Ectodermal cell (in vitro differentiated cells): Measurements from ENCODE around the gene SH3BP1.

Experiments
- H3K27ac ChIP-seq: 2 replicates; pipeline ENCODE4 v1.7.0; 2013; ENCODE audit warnings: mild to moderate bottlenecking, low read depth, low read length; ENCODE audit not compliant: insufficient read depth, poor library complexity, severe bottlenecking
- H3K27me3 ChIP-seq: 2 replicates; pipeline ENCODE4 v1.7.0; 2013; ENCODE audit warnings: mild to moderate bottlenecking, low read length; ENCODE audit not compliant: insufficient read depth, control insufficient read depth, poor library complexity, severe bottlenecking
- H3K36me3 ChIP-seq: one replicate; pipeline ENCODE4 v1.7.0; 2013; ENCODE audit warnings: low read length; ENCODE audit not compliant: control insufficient read depth, insufficient read depth
- H3K4me1 ChIP-seq: one replicate; pipeline ENCODE4 v1.7.0; 2013; ENCODE audit warnings: low read length; ENCODE audit not compliant: control insufficient read depth, insufficient read depth
- H3K4me3 ChIP-seq: 2 replicates; pipeline ENCODE4 v1.7.0; 2013; ENCODE audit warnings: low read depth, low read length, control low read depth; ENCODE audit not compliant: insufficient read depth
- H3K9me3 ChIP-seq: 2 replicates; pipeline ENCODE4 v1.7.0; 2013; ENCODE audit warnings: mild to moderate bottlenecking, low read length, moderate library complexity; ENCODE audit not compliant: control insufficient read depth
- WGBS, 2 experiments: methylation state at CpG; one replicate each; pipeline ENCODE4 v1.1.7; 2013; ENCODE audit warnings: missing lambda C conversion rate in 2 of 2; 5-methylcytosine and 5-hydroxymethylcytosine counted together

The SH3BP1 gene

GRCh38 chr22:37616201-37617083 is 23.0 kb upstream of the SH3BP1 start:
- WGBS, 2 experiments, result 96 to 97% methylated on average over 27 of the region's 27 CpGs

DNA sequence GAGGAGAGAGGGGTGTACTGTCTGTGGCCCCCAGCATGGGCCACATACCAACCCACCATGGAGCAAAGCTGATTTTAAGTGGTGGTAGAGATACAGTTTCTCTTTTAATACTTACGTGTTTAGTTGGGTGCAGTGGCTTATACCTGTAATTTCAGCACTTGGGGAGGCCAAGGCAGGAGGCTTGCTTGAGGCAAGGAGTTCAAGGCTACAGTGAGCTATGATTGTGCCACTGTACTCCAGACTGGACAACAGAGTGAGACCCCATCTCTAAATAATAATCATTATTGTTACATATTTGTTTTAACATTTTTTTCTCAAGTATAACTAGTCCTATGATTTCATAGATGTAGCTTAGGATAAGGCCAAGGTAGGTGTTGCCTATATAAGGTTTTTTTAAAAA is 22.0 kb upstream of the SH3BP1 start:
- H3K4me3 ChIP-seq, result no peak overlapping the region
- H3K4me1 ChIP-seq, result no peaks in the 10 kb centered on the region
- 95 to 100% methylated on average over 1 of the region's 1 CpG for WGBS, 2 experiments
- no peaks in the 10 kb centered on the region for H3K9me3 ChIP-seq
- H3K27me3 ChIP-seq, result no peaks in the 10 kb centered on the region
- no peak overlapping the region for H3K27ac ChIP-seq
- H3K36me3 ChIP-seq, result peaks cover 9% of the 10 kb centered on the region

More at GRCh38 chr22:37616201-37617083, 23.0 kb upstream of the SH3BP1 start:
- no peaks in the 10 kb centered on the region for H3K27me3 ChIP-seq
- H3K4me1 ChIP-seq, result no peaks in the 10 kb centered on the region
- H3K36me3 ChIP-seq, result peaks cover 9% of the 10 kb centered on the region
- H3K27ac ChIP-seq, result no peak overlapping the region
- H3K4me3 ChIP-seq, result no peak overlapping the region
- no peaks in the 10 kb centered on the region for H3K9me3 ChIP-seq

DNA sequence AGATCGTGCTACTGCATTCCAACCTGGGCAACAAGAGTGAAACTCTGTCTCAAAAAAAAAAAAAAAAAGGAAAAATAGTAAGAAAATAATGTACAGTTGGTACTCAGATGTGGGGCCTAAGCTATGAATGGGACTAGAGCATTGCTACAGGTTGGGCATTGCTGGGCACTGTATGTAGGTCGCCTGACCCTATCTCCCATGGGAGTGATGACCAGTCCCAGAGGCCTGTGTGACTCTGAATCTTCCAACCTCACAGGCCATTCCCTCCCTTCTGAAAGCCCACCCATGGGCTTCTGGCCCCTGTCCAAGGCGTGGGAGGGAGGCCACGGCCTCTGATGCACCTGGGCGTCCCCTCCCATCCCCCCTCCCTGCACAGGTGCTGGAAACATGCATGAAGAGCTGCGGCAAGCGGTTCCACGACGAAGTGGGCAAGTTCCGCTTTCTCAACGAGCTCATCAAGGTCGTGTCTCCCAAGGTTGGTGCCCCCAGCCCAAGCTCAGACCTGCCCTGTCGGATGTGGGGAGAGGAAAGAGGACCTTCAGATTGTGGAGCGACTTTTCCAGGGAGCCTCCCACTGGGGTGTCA is 21.3 kb upstream of the SH3BP1 start:
- H3K36me3 ChIP-seq, result peaks cover 9% of the 10 kb centered on the region
- no peaks in the 10 kb centered on the region for H3K9me3 ChIP-seq
- no peak overlapping the region for H3K27ac ChIP-seq
- WGBS, 2 experiments, result 93 to 95% methylated on average over 14 of the region's 14 CpGs
- no peak overlapping the region for H3K4me3 ChIP-seq
- H3K27me3 ChIP-seq, result no peaks in the 10 kb centered on the region
- H3K4me1 ChIP-seq, result no peaks in the 10 kb centered on the region

GRCh38 chr22:37618674-37619073 is 20.8 kb upstream of the SH3BP1 start:
- H3K36me3 ChIP-seq, result peaks cover 9% of the 10 kb centered on the region
- 95 to 97% methylated on average over 6 of the region's 6 CpGs for WGBS, 2 experiments
- no peak overlapping the region for H3K4me3 ChIP-seq
- no peaks in the 10 kb centered on the region for H3K4me1 ChIP-seq
- no peak overlapping the region for H3K27ac ChIP-seq
- no peaks in the 10 kb centered on the region for H3K27me3 ChIP-seq
- H3K9me3 ChIP-seq, result no peaks in the 10 kb centered on the region

DNA sequence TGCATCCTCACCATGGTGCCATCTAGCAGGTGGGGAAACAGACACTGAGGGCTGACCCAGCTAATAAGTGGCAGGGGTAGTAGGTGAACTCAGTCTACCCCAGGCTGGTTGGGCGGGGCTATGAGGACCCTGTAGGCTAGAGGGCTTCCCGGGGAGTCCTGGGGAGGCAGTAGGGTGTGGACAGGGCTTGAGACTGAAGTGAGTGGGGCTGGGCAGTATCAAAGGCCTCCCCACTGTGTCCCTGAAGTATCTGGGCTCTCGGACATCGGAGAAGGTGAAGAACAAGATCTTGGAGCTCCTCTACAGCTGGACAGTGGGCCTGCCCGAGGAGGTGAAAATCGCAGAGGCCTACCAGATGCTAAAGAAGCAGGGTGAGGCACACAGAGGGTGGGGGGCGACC is 19.5 kb upstream of the SH3BP1 start:
- no peaks in the 10 kb centered on the region for H3K4me1 ChIP-seq
- H3K4me3 ChIP-seq, result no peak overlapping the region
- H3K27me3 ChIP-seq, result no peaks in the 10 kb centered on the region
- no peaks in the 10 kb centered on the region for H3K9me3 ChIP-seq
- H3K36me3 ChIP-seq, result peaks cover 8% of the 10 kb centered on the region
- no peak overlapping the region for H3K27ac ChIP-seq
- 92 to 95% methylated on average over 7 of the region's 7 CpGs for WGBS, 2 experiments

DNA sequence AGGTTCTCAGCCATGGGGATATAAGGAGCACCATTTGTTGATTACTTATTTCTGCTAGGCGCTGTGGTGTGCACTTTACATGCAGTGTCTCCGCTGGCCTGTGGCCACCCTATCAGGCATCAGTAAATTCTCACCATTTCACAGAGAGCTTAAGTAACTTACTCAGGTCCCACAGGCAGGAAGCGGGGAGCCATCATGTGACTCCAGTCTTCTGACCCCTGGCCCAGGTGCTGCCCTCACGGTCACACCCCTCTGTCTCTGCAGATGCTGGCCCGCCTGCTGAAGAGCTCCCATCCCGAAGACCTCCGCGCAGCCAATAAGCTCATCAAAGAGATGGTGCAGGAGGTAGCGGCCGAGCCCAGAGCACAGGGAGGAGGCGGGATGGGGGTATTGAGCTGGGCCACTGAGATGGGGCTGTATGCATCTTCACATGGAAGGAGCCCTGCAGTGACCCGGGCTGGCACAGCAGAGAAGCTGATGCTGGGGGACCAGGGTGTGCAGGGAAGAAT is 18.1 kb upstream of the SH3BP1 start:
- no peak overlapping the region for H3K27ac ChIP-seq

DNA sequence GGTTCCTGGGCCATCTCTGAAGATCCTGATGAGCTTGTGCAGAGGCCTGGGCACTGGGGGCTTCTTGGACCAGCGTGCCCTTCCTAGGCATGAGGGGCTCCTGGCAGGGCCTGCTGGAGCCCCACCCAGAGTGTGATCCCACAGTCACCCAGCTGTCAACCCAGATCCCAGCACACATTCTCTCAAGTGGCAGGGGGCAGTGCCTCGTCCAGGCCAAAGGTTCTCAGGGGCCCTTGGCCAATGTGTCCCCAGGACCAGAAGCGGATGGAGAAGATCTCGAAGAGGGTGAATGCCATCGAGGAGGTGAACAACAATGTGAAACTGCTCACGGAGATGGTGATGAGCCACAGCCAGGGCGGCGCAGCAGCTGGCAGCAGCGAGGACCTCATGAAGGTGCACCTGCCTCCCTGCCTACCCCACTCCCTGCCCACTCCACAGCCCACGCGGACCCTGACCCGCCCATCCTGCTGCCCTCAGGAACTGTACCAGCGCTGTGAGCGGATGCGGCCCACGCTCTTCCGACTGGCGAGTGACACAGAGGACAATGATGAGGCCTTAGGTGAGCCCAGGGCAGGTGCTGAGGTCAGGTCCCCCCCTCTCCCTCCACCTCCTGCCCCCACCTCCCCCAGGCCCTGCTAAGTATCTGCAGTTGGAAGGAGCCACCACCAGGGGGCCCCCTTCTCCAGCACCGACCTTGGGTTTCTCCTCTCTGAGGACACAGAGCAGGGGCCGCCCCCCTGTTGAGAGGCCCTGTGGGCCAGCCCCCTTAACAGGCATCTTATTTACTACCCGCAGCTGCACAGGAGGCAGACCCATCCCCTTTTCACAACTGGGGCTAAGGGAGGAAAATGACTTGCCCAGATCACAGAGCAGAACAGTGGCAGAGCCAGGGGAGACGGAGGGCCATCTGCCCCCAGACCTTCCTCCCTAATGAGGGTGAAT is 16.1 kb upstream of the SH3BP1 start:
- no peak overlapping the region for H3K4me3 ChIP-seq
- H3K27me3 ChIP-seq, result no peaks in the 10 kb centered on the region
- H3K27ac ChIP-seq, result no peak overlapping the region
- peaks cover 3% of the 10 kb centered on the region for H3K36me3 ChIP-seq
- 74 to 76% methylated on average over 22 of the region's 22 CpGs for WGBS, 2 experiments
- no peaks in the 10 kb centered on the region for H3K4me1 ChIP-seq
- H3K9me3 ChIP-seq, result no peaks in the 10 kb centered on the region

More for the DNA sequence above, 18.1 kb upstream of the SH3BP1 start:
- WGBS, 2 experiments, result 95 to 97% methylated on average over 12 of the region's 12 CpGs
- H3K36me3 ChIP-seq, result peaks cover 8% of the 10 kb centered on the region
- no peaks in the 10 kb centered on the region for H3K9me3 ChIP-seq
- no peaks in the 10 kb centered on the region for H3K4me1 ChIP-seq
- H3K27me3 ChIP-seq, result no peaks in the 10 kb centered on the region
- no peak overlapping the region for H3K4me3 ChIP-seq

DNA sequence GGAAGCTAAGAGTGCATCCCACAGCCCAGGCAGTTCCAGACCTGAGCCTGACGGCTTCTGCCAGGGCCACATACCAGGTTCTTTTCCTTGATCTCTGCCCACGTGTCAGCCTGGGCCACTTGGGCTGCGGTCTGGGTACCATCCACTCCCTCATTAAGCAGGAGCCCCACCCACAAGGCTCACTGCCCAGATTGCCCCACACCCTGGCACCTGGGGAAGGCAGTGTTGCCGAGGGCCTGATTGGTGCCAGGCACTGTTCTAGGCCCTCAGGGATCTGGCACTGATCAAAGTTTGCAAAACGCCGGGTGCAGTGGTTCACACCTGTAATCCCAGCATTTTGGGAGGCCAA is 15.5 kb upstream of the SH3BP1 start:
- Histone ChIP-seq H3K27me3 (no peaks in the 10 kb centered on the region), H3K27ac (no peak overlapping the region), H3K4me1 (no peaks in the 10 kb centered on the region), H3K9me3 (no peaks in the 10 kb centered on the region), H3K36me3 (peaks cover 3% of the 10 kb centered on the region), H3K4me3 (no peak overlapping the region)
- WGBS, 2 experiments, result 90 to 91% methylated on average over 6 of the region's 6 CpGs

DNA sequence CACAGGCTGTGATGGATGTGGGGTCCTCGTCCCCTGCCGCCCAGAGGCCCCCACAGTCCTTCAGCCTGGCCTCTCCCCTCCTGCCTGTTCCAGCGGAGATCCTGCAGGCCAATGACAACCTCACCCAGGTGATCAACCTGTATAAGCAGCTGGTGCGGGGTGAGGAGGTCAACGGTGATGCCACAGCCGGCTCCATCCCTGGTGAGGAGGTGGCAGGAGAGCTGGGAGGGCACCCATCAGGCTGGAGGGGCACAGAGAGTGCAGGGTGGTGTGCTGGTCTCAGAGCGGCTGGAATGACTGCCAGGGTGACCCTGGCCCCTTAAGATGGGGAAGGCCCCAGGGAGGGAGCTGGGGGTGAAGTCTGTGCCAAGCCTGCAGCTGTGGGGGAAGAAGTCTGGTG is 14.6 kb upstream of the SH3BP1 start:
- no peak overlapping the region for H3K27ac ChIP-seq
- H3K9me3 ChIP-seq, result no peaks in the 10 kb centered on the region
- H3K27me3 ChIP-seq, result no peaks in the 10 kb centered on the region
- H3K36me3 ChIP-seq, result peaks cover 8% of the 10 kb centered on the region
- H3K4me3 ChIP-seq, result no peak overlapping the region
- 93 to 97% methylated on average over 7 of the region's 7 CpGs for WGBS, 2 experiments
- no peaks in the 10 kb centered on the region for H3K4me1 ChIP-seq

DNA sequence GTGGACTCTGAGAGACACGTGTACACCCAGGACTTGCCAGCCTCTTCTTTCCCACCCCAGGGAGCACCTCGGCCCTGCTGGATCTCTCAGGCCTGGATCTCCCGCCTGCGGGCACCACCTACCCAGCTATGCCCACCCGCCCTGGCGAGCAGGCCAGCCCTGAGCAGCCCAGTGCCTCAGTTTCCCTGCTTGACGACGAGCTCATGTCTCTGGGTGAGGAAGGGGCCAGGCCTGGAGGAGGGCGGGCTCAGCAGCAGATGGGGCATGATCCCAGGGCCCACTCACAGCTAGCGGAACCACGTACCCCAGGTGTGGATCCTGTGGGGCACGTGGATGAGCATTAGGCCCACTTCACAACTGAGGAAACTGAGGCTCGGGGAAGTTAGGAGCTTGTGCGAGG is 13.7 kb upstream of the SH3BP1 start:
- Histone ChIP-seq H3K36me3 (peaks cover 8% of the 10 kb centered on the region), H3K27me3 (no peaks in the 10 kb centered on the region), H3K4me1 (no peaks in the 10 kb centered on the region), H3K27ac (no peak overlapping the region), H3K9me3 (no peaks in the 10 kb centered on the region), H3K4me3 (no peak overlapping the region)
- WGBS, 2 experiments, result 92 to 96% methylated on average over 14 of the region's 14 CpGs
